Testis (tissue), 3 donors: ENCODE measurements around the gene AATK. TPM values are rescaled to one million over a fixed set of nuclear protein-coding genes. Genes with fewer than 3 reads are reported as not detected.

Experiments
- DNase-seq: peaks from one replicate; pipeline ENCODE4 v3.0.0-alpha.2; 2019
- H3K27ac ChIP-seq, 2 donors: fragments of 200-600 bp; sonication (generic); one replicate each; pipeline ENCODE4 v1.5.1; 2019
- H3K27me3 ChIP-seq: fragments of 200-600 bp; sonication (generic); one replicate; pipeline ENCODE4 v1.5.1; 2019
- H3K36me3 ChIP-seq: fragments of 200-600 bp; sonication (generic); one replicate; pipeline ENCODE4 v1.5.1; 2017; ENCODE audit warnings: low read depth; ENCODE audit errors: missing control alignments
- H3K4me1 ChIP-seq: fragments of 200-600 bp; sonication (generic); one replicate; pipeline ENCODE4 v1.5.1; 2019
- H3K4me3 ChIP-seq, 2 donors: fragments of 200-600 bp; sonication (generic); one replicate each; pipeline ENCODE4 v1.5.1; 2017 to 2019
- H3K9me3 ChIP-seq: fragments of 200-600 bp; sonication (generic); one replicate; pipeline ENCODE4 v1.5.1; 2017
- CTCF ChIP-seq, 3 experiments: fragments of 450-650 bp in 2 of 3; fragments of 200-600 bp in 1 of 3; sonication (generic) in 1 of 3; IDR thresholded peaks; one replicate each; pipeline ENCODE4 v1.5.1; 2016 to 2019; ENCODE audit warnings: antibody characterized with exemption in 3 of 3, mild to moderate bottlenecking in 2 of 3, moderate library complexity in 1 of 3
- POLR2A ChIP-seq: fragments of 450-650 bp; IDR thresholded peaks from one replicate; pipeline ENCODE4 v1.6.1; 2017; ENCODE audit warnings: antibody characterized with exemption, mild to moderate bottlenecking, moderate library complexity
- WGBS, 2 donors: methylation state at CpG; one replicate each; pipeline ENCODE4 v1.1.5; 2018; 5-methylcytosine and 5-hydroxymethylcytosine counted together
- intact Hi-C: fragments of 100-400 bp; cut with DNase I; formaldehyde crosslinking; loops from one replicate; pipeline ENCODE4 v1.15.1; 2023; ENCODE audit warnings: low total_unique reads
- polyA plus RNA-seq: library from polyadenylated mRNA; stranded (reverse); fragments of 350-450 nt; fragmentation: Illumina TruSeq; extraction: RNeasy Lipid Tissue Mini Kit (QIAGEN cat#74804); gene quantifications from one replicate; pipeline ENCODE4 v1.2.3, GENCODE V29; 2014; ENCODE audit warnings: low read depth, low replicate concordance; ENCODE audit not compliant: insufficient read depth
- total RNA-seq, 2 donors: library from RNA; depleted of rRNA; stranded (reverse); fragments of >200 nt; gene quantifications; one replicate each; pipeline ENCODE4 v1.2.3, GENCODE V29; 2016

The AATK gene
- total and polyA plus RNA-seq, 3 donors from 2014 or later, result 3.5 to 5.6 (median 3.8) TPM

- 63 to 86% methylated on average over 14 to 15 of the region's 15 CpGs for WGBS, 2 donors
- Histone ChIP-seq H3K36me3 (no peaks in the 10 kb centered on the region), H3K9me3 (no peaks in the 10 kb centered on the region), H3K4me1 (peaks cover 6% of the 10 kb centered on the region), H3K27me3 (no peaks in the 10 kb centered on the region), H3K4me3 (no peak overlapping the region), H3K27ac (no peak overlapping the region)
- intact Hi-C loops, result no loop called here
- DNase-seq, result no peak
- TF ChIP-seq CTCF (IDR thresholded peaks at IDR 0.05) (no peak), POLR2A (no peak)
These were observed 27.9 kb downstream of the AATK start for GRCh38 chr17:81138083-81138482.

- no peak for TF ChIP-seq CTCF (IDR thresholded peaks at IDR 0.05)
- TF ChIP-seq POLR2A, result no peak
- DNase-seq, result no peak
- Histone ChIP-seq H3K4me1 (peaks cover under 1% of the 10 kb centered on the region), H3K9me3 (no peaks in the 10 kb centered on the region), H3K4me3 (no peak overlapping the region), H3K27ac (no peak overlapping the region), H3K36me3 (no peaks in the 10 kb centered on the region), H3K27me3 (no peaks in the 10 kb centered on the region)
- 93 to 100% methylated on average over 2 to 13 of the region's 13 CpGs for WGBS, 2 donors
- intact Hi-C loops, result no loop called here
These were observed 28.8 kb downstream of the AATK start for GRCh38 chr17:81137248-81137647.

GRCh38 chr17:81136366-81136765, 29.7 kb downstream of the AATK start:
- TF ChIP-seq POLR2A, result no peak
- no peak for TF ChIP-seq CTCF (IDR thresholded peaks at IDR 0.05)

GRCh38 chr17:81135505-81136278, 30.3 kb downstream of the AATK start:
- 87 to 89% methylated on average over 19 to 28 of the region's 28 CpGs for WGBS, 2 donors
- H3K27ac ChIP-seq, result no peak overlapping the region
- TF ChIP-seq CTCF (IDR thresholded peaks at IDR 0.05) (no peak), POLR2A (no peak)
- intact Hi-C loops, result no loop called here
- no peaks in the 10 kb centered on the region for H3K36me3 ChIP-seq
- H3K27me3 ChIP-seq, result no peaks in the 10 kb centered on the region
- H3K9me3 ChIP-seq, result no peaks in the 10 kb centered on the region
- no peak overlapping the region for H3K4me3 ChIP-seq
- DNase-seq, result no peak
- no peaks in the 10 kb centered on the region for H3K4me1 ChIP-seq

More at GRCh38 chr17:81136366-81136765, 29.7 kb downstream of the AATK start:
- Histone ChIP-seq H3K27me3 (no peaks in the 10 kb centered on the region), H3K27ac (no peak overlapping the region), H3K4me3 (no peak overlapping the region), H3K9me3 (no peaks in the 10 kb centered on the region), H3K4me1 (no peaks in the 10 kb centered on the region), H3K36me3 (no peaks in the 10 kb centered on the region)
- WGBS, 2 donors, result 86 to 92% methylated on average over 5 to 8 of the region's 8 CpGs
- intact Hi-C loops, result no loop called here
- DNase-seq, result no peak
